Panc1 (cell line): ENCODE data around the gene NUP50. TPM values are rescaled to one million over a fixed set of nuclear protein-coding genes. Genes with fewer than 3 reads are reported as not detected.

Experiments used
- ATAC-seq: fragments of 200-7000 bp; cut with Tn5 transposase; 2 replicates; pipeline ENCODE4 v1.9.1; 2020; ENCODE audit warnings: mild to moderate bottlenecking, moderate library complexity
- BruUV-seq: library from RNA; stranded (reverse); fragments of 400-500 nt; replicated peaks from 2 replicates; lab custom pipeline; 2021; lab: Mats Ljungman, UMichigan
- CTCF ChIA-PET: fragments of 300-600 bp; sonication (Branson Sonifier 250); formaldehyde crosslinking; loops from one replicate; lab custom pipeline; 2022; ENCODE audit warnings: antibody characterized with exemption; lab: Charles Lee
- POLR2A ChIA-PET: fragments of 300-600 bp; sonication (Branson Sonifier 250); formaldehyde crosslinking; loops from one replicate; lab custom pipeline; 2022; ENCODE audit warnings: antibody characterized with exemption; lab: Charles Lee
- DNase-seq: peaks from one replicate; pipeline ENCODE4 v3.0.0-alpha.2; 2010; ENCODE audit warnings: low read depth, low spot score
- H3K27ac ChIP-seq: 2 replicates; pipeline ENCODE4 v1.5.1; 2011; ENCODE audit warnings: mild to moderate bottlenecking, low read length, inconsistent platforms
- H3K27me3 ChIP-seq: fragments of 200-500 bp; sonication (Bioruptor generic); 2 replicates; pipeline ENCODE4 v1.6.0; 2014; ENCODE audit warnings: low read length, inconsistent platforms; ENCODE audit not compliant: control insufficient read depth, insufficient read depth
- H3K36me3 ChIP-seq: fragments of 200-500 bp; sonication (Bioruptor generic); 2 replicates; pipeline ENCODE4 v1.5.1; 2014; ENCODE audit warnings: inconsistent platforms, mild to moderate bottlenecking, low read length, moderate library complexity; ENCODE audit not compliant: control insufficient read depth, insufficient read depth
- H3K4me1 ChIP-seq: 2 replicates; pipeline ENCODE4 v1.5.1; 2011; ENCODE audit warnings: inconsistent platforms, mild to moderate bottlenecking, low read length, moderate library complexity; ENCODE audit not compliant: control insufficient read depth, insufficient read depth
- H3K4me3 ChIP-seq, 2 experiments: 2 replicates each; pipeline ENCODE4 v1.5.1; 2011 to 2012; ENCODE audit warnings: low read depth in 2 of 2, low read length in 2 of 2, mild to moderate bottlenecking in 2 of 2, inconsistent platforms in 1 of 2, moderate library complexity in 1 of 2
- H3K9me3 ChIP-seq: fragments of 200-500 bp; sonication (Bioruptor generic); 2 replicates; pipeline ENCODE4 v1.5.1; 2014; ENCODE audit warnings: low read depth, mild to moderate bottlenecking, inconsistent platforms, low read length, moderate library complexity; ENCODE audit not compliant: control insufficient read depth, insufficient read depth
- CTCF ChIP-seq: fragments of 450-650 bp; IDR thresholded peaks from 2 replicates; pipeline ENCODE4 v1.5.1; 2017; ENCODE audit warnings: mild to moderate bottlenecking
- POLR2AphosphoS5 ChIP-seq: IDR thresholded peaks from 2 replicates; pipeline ENCODE4 v1.6.1; 2012; ENCODE audit warnings: mild to moderate bottlenecking, low read depth, low read length, moderate library complexity
- REST ChIP-seq, 2 experiments: IDR thresholded peaks; 2 replicates each; pipeline ENCODE4 v1.6.1; 2011 to 2012; ENCODE audit warnings: low read depth in 2 of 2, control low read depth in 1 of 2, low read length in 1 of 2, mild to moderate bottlenecking in 1 of 2, moderate library complexity in 1 of 2; ENCODE audit not compliant: insufficient read depth in 1 of 2
- SIN3A ChIP-seq: IDR thresholded peaks from 2 replicates; pipeline ENCODE4 v1.6.1; 2012; ENCODE audit warnings: low read depth, mild to moderate bottlenecking, low read length, moderate library complexity, borderline replicate concordance; ENCODE audit not compliant: insufficient read depth
- TCF7L2 ChIP-seq: IDR thresholded peaks from 2 replicates; pipeline ENCODE4 v1.6.1; 2011; ENCODE audit warnings: mild to moderate bottlenecking, low read depth, low read length, inconsistent platforms
- in situ Hi-C: cut with HindIII; loops from 2 replicates; pipeline ENCODE4 v1.10.0; 2016; ENCODE audit warnings: low sequenced_read_pairs, low pct_unique_long_range_greater_than_20kb
- intact Hi-C: fragments of 100-400 bp; cut with micrococcal nuclease; formaldehyde crosslinking; loops from one replicate; pipeline ENCODE4 v1.10.0; 2022; ENCODE audit not compliant: unreplicated experiment
- total RNA-seq: library from RNA; stranded (reverse); gene quantifications from one replicate; pipeline ENCODE4 v1.2.1, GENCODE V29; 2021; ENCODE audit not compliant: unreplicated experiment

Gene NUP50
- total RNA-seq, 1 experiment from 2014 or later, result 52.1 TPM

GRCh38 chr22:45221201-45221600, 57.5 kb downstream of the NUP50 start:
- intact Hi-C loops (no loop called here), in situ Hi-C loops (no loop called here)
- H3K9me3 ChIP-seq, result no peaks in the 10 kb centered on the region
- no peaks in the 10 kb centered on the region for H3K36me3 ChIP-seq
- POLR2A ChIA-PET, result no interaction called here
- no peaks in the 10 kb centered on the region for H3K27me3 ChIP-seq
- TF ChIP-seq TCF7L2, result no peak
- no peak for TF ChIP-seq REST (IDR thresholded peaks at IDR 0.05; ENCODE audit: insufficient read depth in 1 of 2, low read depth in 2 of 2, low read length in 1 of 2)
- no peak for TF ChIP-seq POLR2AphosphoS5
- TF ChIP-seq CTCF, result no peak
- TF ChIP-seq SIN3A, result no peak
- BruUV-seq, result no TSS peak
- peaks cover 6% of the 10 kb centered on the region for H3K4me1 ChIP-seq
- ATAC-seq (no peak), DNase-seq (no peak)
- no peak overlapping the region for H3K27ac ChIP-seq
- H3K4me3 ChIP-seq, result no peak overlapping the region
- CTCF ChIA-PET, result no interaction called here

- H3K27ac ChIP-seq, result no peak overlapping the region
- no peaks in the 10 kb centered on the region; the same call in 1 of the 2 replicates for H3K4me1 ChIP-seq
- POLR2A ChIA-PET, result no interaction called here
- TF ChIP-seq POLR2AphosphoS5 (no peak), REST (IDR thresholded peaks at IDR 0.05; ENCODE audit: insufficient read depth in 1 of 2, low read depth in 2 of 2, low read length in 1 of 2) (no peak), CTCF (no peak), SIN3A (no peak), TCF7L2 (no peak)
- intact Hi-C loops (no loop called here), in situ Hi-C loops (no loop called here)
- no peaks in the 10 kb centered on the region for H3K27me3 ChIP-seq
- CTCF ChIA-PET, result no interaction called here
- H3K9me3 ChIP-seq, result no peaks in the 10 kb centered on the region
- H3K4me3 ChIP-seq, result no peak overlapping the region
- ATAC-seq (no peak), DNase-seq (no peak)
- no peaks in the 10 kb centered on the region for H3K36me3 ChIP-seq
- no TSS peak for BruUV-seq
Observed at GRCh38 chr22:45223304-45224117, 59.8 kb downstream of the NUP50 start.
